Measurements from ENCODE around the gene GARNL3.

- no peak for TF ChIP-seq POLR2A (IDR thresholded peaks at IDR 0.05)
- no peak for TF ChIP-seq CTCF (IDR thresholded peaks at IDR 0.05)
Measured at GRCh38 chr9:127415141-127415540, 150.6 kb downstream of the GARNL3 start.
